Measurements from ENCODE around the gene ASB3. TPM values are rescaled to one million over a fixed set of nuclear protein-coding genes. Genes with fewer than 3 reads are reported as not detected.

Gene ASB3
- total RNA-seq, 1 experiment from 2014 or later, result 23.1 TPM

- Histone ChIP-seq H2BK20ac (ENCODE audit: low read depth, low read length, poor library complexity, severe bottlenecking) (no peak overlapping the region), H3K14ac (ENCODE audit: insufficient read depth, low read length) (no peak overlapping the region), H4K20me1 (ENCODE audit: control insufficient read depth, insufficient read depth, insufficient read length) (no peaks in the 10 kb centered on the region), H3T11ph (ENCODE audit: low read length) (no peak overlapping the region), H4K91ac (ENCODE audit: insufficient read length, low read depth, low read length) (no peak overlapping the region), H3K23me2 (ENCODE audit: insufficient read length, low read depth, low read length, poor library complexity, severe bottlenecking) (no peaks in the 10 kb centered on the region), H2BK5ac (ENCODE audit: insufficient read length, low read length) (no peak overlapping the region), H3K4ac (ENCODE audit: low read depth, low read length) (no peak overlapping the region), H2AK5ac (ENCODE audit: insufficient read length, low read length) (no peak overlapping the region), H3K27me3 (ENCODE audit: insufficient read depth, low read length) (no peaks in the 10 kb centered on the region), H3K79me1 (ENCODE audit: insufficient read depth, low read depth, low read length, poor library complexity, severe bottlenecking) (no peaks in the 10 kb centered on the region), H3K18ac (ENCODE audit: insufficient read length, low read depth, low read length) (no peak overlapping the region), H3K4me1 (ENCODE audit: insufficient read depth, low read length) (no peaks in the 10 kb centered on the region), H3K79me2 (ENCODE audit: insufficient read depth, low read length) (no peaks in the 10 kb centered on the region), H4K5ac (ENCODE audit: insufficient read length, low read depth, low read length) (no peak overlapping the region), H3K9me3 (ENCODE audit: control insufficient read depth, low read depth, low read length) (no peaks in the 10 kb centered on the region), H3K23ac (ENCODE audit: insufficient read length, low read depth, low read length) (no peak overlapping the region), H2BK120ac (ENCODE audit: low read depth, low read length, poor library complexity, severe bottlenecking) (no peak overlapping the region), H2BK12ac (ENCODE audit: insufficient read length, low read depth, low read length) (no peak overlapping the region), H4K8ac (replicated peaks; ENCODE audit: insufficient read length, low read depth, low read length) (no peak overlapping the region), H3K4me2 (ENCODE audit: insufficient read depth, insufficient read length, low read length) (no peak overlapping the region), H2AFZ (ENCODE audit: low read length) (no peak overlapping the region), H2BK15ac (ENCODE audit: low read depth, low read length) (no peak overlapping the region), H3K56ac (ENCODE audit: insufficient read length, low read depth, low read length) (no peak overlapping the region), H3K9ac (ENCODE audit: extremely low read depth, insufficient read length, low read length) (no peak overlapping the region), H3K27ac (ENCODE audit: insufficient read length, low read depth, low read length) (no peak overlapping the region)
- Mint-ChIP-seq H3K27me3 (ENCODE audit: low read depth) (no peaks in the 10 kb centered on the region), H3K36me3 (ENCODE audit: insufficient read depth in 1 of 3, low read depth in 3 of 3) (peaks cover 8 to 28% (median 24%) of the 10 kb centered on the region in 3 experiments; a peak in 6 of 7 replicates), H3K27ac (no peak overlapping the region), H3K4me3 (no peak overlapping the region), H3K4me1 (no peaks in the 10 kb centered on the region), H3K9me3 (no peaks in the 10 kb centered on the region; a peak in 1 of 5 replicates)
- WGBS (ENCODE audit: extremely low coverage, insufficient read length, low lambda C conversion rate), result no CpG with 5 or more reads among the region's 4 CpGs
- no peak for TF ChIP-seq CTCF (conservative IDR thresholded peaks at IDR 0.05)
- DNase-seq, result no peak
Observed at GRCh38 chr2:53695575-53695974, 91.2 kb downstream of the ASB3 start.

Data from H9 (cell line).